K562 (cell line): Measurements from ENCODE around the gene PTP4A2. TPM values are rescaled to one million over a fixed set of nuclear protein-coding genes. Genes with fewer than 3 reads are reported as not detected.
A peak's percentile ranks its signal among the peaks of the same experiment; 100 is the strongest.

ENCODE experiments used
- CBFA2T3 ChIP-seq: fragments of 450-650 bp; IDR thresholded peaks from 2 replicates; pipeline ENCODE4 v1.6.1; 2017
- CBFB ChIP-seq: sonication (generic); formaldehyde crosslinking; IDR thresholded peaks from 2 replicates; pipeline ENCODE4 v1.4.0; 2020; ENCODE audit warnings: mild to moderate bottlenecking, missing genetic modification reagents
- DMBX1 ChIP-seq: fragments of 250-450 bp; sonication (Bioruptor Pico); IDR thresholded peaks from 2 replicates; pipeline ENCODE4 v1.8.0; 2022; ENCODE audit warnings: inconsistent platforms, mild to moderate bottlenecking, moderate library complexity, borderline replicate concordance
- ELF4 ChIP-seq: fragments of 450-650 bp; formaldehyde crosslinking; IDR thresholded peaks from 2 replicates; pipeline ENCODE4 v1.4.0; 2022; ENCODE audit warnings: missing genetic modification characterization
- FOXP1 ChIP-seq: sonication (generic); formaldehyde crosslinking; IDR thresholded peaks from 2 replicates; pipeline ENCODE4 v1.8.0; 2022; ENCODE audit warnings: mild to moderate bottlenecking, missing genetic modification reagents
- KDM4B ChIP-seq, 2 experiments: fragments of 450-650 bp in 1 of 2; sonication (generic) in 1 of 2; IDR thresholded peaks; 2 replicates each; pipeline ENCODE4 v1.6.1; 2016 to 2017; ENCODE audit warnings: borderline replicate concordance in 2 of 2, antibody characterized with exemption in 1 of 2, low read depth in 1 of 2, mild to moderate bottlenecking in 1 of 2
- MNT ChIP-seq, 2 experiments: fragments of 450-650 bp; conservative IDR thresholded peaks; 2 replicates each; pipeline ENCODE4 v1.6.1; 2017; ENCODE audit warnings: mild to moderate bottlenecking in 2 of 2, moderate library complexity in 2 of 2
- MXD1 ChIP-seq: fragments of 250-450 bp; sonication (Bioruptor Pico); IDR thresholded peaks from 2 replicates; pipeline ENCODE4 v1.8.0; 2021; ENCODE audit warnings: borderline replicate concordance, mild to moderate bottlenecking, moderate library complexity; ENCODE audit not compliant: poor library complexity, severe bottlenecking
- NCOA1 ChIP-seq: fragments of 450-650 bp; IDR thresholded peaks from 2 replicates; pipeline ENCODE4 v1.6.1; 2016; ENCODE audit warnings: low read depth
- RFX5 ChIP-seq: IDR thresholded peaks from 2 replicates; pipeline ENCODE4 v1.6.1; 2011; ENCODE audit warnings: low read depth, mild to moderate bottlenecking, improper control_type of control experiment, low read length
- STAG1 ChIP-seq: sonication (generic); formaldehyde crosslinking; IDR thresholded peaks from 2 replicates; pipeline ENCODE4 v1.5.0; 2020; ENCODE audit warnings: missing genetic modification reagents, borderline replicate concordance
- TCF3 ChIP-seq: sonication (generic); formaldehyde crosslinking; IDR thresholded peaks from 2 replicates; pipeline ENCODE4 v1.4.0; 2020; ENCODE audit warnings: mild to moderate bottlenecking, missing genetic modification reagents
- ZNF699 ChIP-seq: fragments of 250-450 bp; sonication (Bioruptor Pico); IDR thresholded peaks from 2 replicates; pipeline ENCODE4 v1.8.0; 2021; ENCODE audit warnings: mild to moderate bottlenecking, moderate library complexity; ENCODE audit not compliant: insufficient replicate concordance
- polyA plus RNA-seq, 8 experiments: library from polyadenylated mRNA; depleted of rRNA in 4 of 8; stranded (reverse) in 5 of 8; unstranded in 3 of 8; fragments of >200 nt; fragmentation: Nextera tagmentation in 2 of 8; fragmentation: Illumina TruSeq in 1 of 8; extraction: Ambion mirVana in 2 of 8; extraction: Trizol in 1 of 8; gene quantifications; 2 replicates each; pipeline versions ENCODE4 v1.2.1 to v1.2.3, GENCODE V29; 2011 to 2014; ENCODE audit warnings: inconsistent platforms in 1 of 8, missing spikeins in 1 of 8
- total RNA-seq, 7 experiments: library from RNA; depleted of rRNA in 6 of 7; stranded (reverse); fragments of >200 nt in 6 of 7; fragmentation: Illumina TruSeq in 2 of 7; extraction: Trizol in 2 of 7; gene quantifications; 2 replicates each; pipeline versions ENCODE4 v1.2.1 to v1.2.3, GENCODE V29; 2011 to 2021; ENCODE audit warnings: low replicate concordance in 1 of 7
- TF ChIP-seq, protein P1 (sequence below): fragments of 150-350 bp; IDR thresholded peaks from 2 replicates; pipeline ENCODE4 v1.6.1; 2014; ENCODE audit warnings: low read depth, mild to moderate bottlenecking, low read length, borderline replicate concordance
- TF ChIP-seq, protein P2 (sequence below): fragments of 450-650 bp; formaldehyde crosslinking; IDR thresholded peaks from 2 replicates; pipeline ENCODE4 v1.4.0; 2020; ENCODE audit warnings: mild to moderate bottlenecking, moderate library complexity
- TF ChIP-seq, protein P3 (sequence below): fragments of 250-450 bp; sonication (Bioruptor Pico); IDR thresholded peaks from 2 replicates; pipeline ENCODE4 v1.8.0; 2021; ENCODE audit warnings: moderate library complexity, mild to moderate bottlenecking, inconsistent platforms

The PTP4A2 gene
- total and polyA plus RNA-seq, 9 of the 15 experiments (the other 6 are each of a cell fraction or from before 2014, with no cell fraction given) = 197 to 870 (median 480) TPM

- TF ChIP-seq, protein P1, sequence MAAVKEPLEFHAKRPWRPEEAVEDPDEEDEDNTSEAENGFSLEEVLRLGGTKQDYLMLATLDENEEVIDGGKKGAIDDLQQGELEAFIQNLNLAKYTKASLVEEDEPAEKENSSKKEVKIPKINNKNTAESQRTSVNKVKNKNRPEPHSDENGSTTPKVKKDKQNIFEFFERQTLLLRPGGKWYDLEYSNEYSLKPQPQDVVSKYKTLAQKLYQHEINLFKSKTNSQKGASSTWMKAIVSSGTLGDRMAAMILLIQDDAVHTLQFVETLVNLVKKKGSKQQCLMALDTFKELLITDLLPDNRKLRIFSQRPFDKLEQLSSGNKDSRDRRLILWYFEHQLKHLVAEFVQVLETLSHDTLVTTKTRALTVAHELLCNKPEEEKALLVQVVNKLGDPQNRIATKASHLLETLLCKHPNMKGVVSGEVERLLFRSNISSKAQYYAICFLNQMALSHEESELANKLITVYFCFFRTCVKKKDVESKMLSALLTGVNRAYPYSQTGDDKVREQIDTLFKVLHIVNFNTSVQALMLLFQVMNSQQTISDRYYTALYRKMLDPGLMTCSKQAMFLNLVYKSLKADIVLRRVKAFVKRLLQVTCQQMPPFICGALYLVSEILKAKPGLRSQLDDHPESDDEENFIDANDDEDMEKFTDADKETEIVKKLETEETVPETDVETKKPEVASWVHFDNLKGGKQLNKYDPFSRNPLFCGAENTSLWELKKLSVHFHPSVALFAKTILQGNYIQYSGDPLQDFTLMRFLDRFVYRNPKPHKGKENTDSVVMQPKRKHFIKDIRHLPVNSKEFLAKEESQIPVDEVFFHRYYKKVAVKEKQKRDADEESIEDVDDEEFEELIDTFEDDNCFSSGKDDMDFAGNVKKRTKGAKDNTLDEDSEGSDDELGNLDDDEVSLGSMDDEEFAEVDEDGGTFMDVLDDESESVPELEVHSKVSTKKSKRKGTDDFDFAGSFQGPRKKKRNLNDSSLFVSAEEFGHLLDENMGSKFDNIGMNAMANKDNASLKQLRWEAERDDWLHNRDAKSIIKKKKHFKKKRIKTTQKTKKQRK = no peak
- TF ChIP-seq FOXP1 (CRISPR knock-in tag) (no peak), MXD1 (no peak), DMBX1 (CRISPR knock-in tag) (peak; percentile 80; the same call in 1 of the 2 replicates), NCOA1 (peak; percentile 37; the same call in 1 of the 2 replicates), CBFB (CRISPR knock-in tag) (no peak), STAG1 (CRISPR knock-in tag) (no peak), KDM4B (IDR thresholded peaks at IDR 0.05; ENCODE audit: borderline replicate concordance in 2 of 2, low read depth in 1 of 2) (0 out of 4 replicates have a peak, but pooled peaks of 1 of the 2 experiments have one; percentile 8), RFX5 (no peak), ELF4 (CRISPR knock-in tag) (peak; percentile 78), MNT (conservative IDR thresholded peaks at IDR 0.05) (peak; percentile 41 to 75; a peak in 2 of 4 replicates), CBFA2T3 (peak; percentile 67), ZNF699 (no peak), TCF3 (CRISPR knock-in tag) (no peak; the same call in 1 of the 2 replicates)
- TF ChIP-seq, protein P2, sequence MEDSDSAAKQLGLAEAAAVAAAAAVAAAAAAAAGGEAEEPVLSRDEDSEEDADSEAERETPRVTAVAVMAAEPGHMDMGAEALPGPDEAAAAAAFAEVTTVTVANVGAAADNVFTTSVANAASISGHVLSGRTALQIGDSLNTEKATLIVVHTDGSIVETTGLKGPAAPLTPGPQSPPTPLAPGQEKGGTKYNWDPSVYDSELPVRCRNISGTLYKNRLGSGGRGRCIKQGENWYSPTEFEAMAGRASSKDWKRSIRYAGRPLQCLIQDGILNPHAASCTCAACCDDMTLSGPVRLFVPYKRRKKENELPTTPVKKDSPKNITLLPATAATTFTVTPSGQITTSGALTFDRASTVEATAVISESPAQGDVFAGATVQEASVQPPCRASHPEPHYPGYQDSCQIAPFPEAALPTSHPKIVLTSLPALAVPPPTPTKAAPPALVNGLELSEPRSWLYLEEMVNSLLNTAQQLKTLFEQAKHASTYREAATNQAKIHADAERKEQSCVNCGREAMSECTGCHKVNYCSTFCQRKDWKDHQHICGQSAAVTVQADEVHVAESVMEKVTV (CRISPR knock-in tag) = no peak
- TF ChIP-seq, protein P3, sequence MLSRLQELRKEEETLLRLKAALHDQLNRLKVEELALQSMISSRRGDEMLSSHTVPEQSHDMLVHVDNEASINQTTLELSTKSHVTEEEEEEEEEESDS (CRISPR knock-in tag) = no peak
These were observed 19.8 kb upstream of the PTP4A2 start (continued) for GRCh38 chr1:31957701-31958674.
